Common myeloid progenitor, CD34-positive (primary cell): ENCODE results near the gene GPR160.
"Not testable (repeated sequence)": the region's sequence is repeated elsewhere in the genome, so short reads cannot be mapped to it uniquely, and the experiment has no call there.

Source experiments
- CTCF ChIA-PET: fragments of 350-600 bp; sonication (Branson Sonifier 250); formaldehyde crosslinking; loops from one replicate; lab custom pipeline; 2021; ENCODE audit warnings: antibody characterized with exemption; lab: Charles Lee
- POLR2A ChIA-PET: fragments of 350-600 bp; sonication (Branson Sonifier 250); formaldehyde crosslinking; loops from one replicate; lab custom pipeline; 2021; ENCODE audit warnings: antibody characterized with exemption; lab: Charles Lee
- DNase-seq, 3 donors: peaks; one replicate each; pipeline versions ENCODE4 v3.0.0 to v3.0.0-alpha.2; 2013
- H3K27ac ChIP-seq, 2 experiments: 1 replicate in 1 of 2; 2 replicates in 1 of 2; pipeline ENCODE4 v1.7.0; 2013; ENCODE audit warnings: inconsistent platforms in 2 of 2, low read length in 2 of 2, mild to moderate bottlenecking in 2 of 2, low read depth in 1 of 2, moderate library complexity in 1 of 2; ENCODE audit not compliant: severe bottlenecking in 2 of 2, insufficient read depth in 1 of 2, poor library complexity in 1 of 2
- H3K27me3 ChIP-seq, 5 experiments: replicated peaks in 2 of 5; 1 replicate in 3 of 5; 2 replicates in 2 of 5; pipeline versions ENCODE4 v1.6.1 to v1.7.0; 2013; ENCODE audit warnings: low read length in 4 of 5, mild to moderate bottlenecking in 2 of 5, moderate library complexity in 2 of 5, inconsistent platforms in 1 of 5; ENCODE audit not compliant: insufficient read depth in 5 of 5, control insufficient read depth in 4 of 5
- H3K36me3 ChIP-seq, 4 experiments: 1 replicate in 2 of 4; 2 replicates in 2 of 4; pipeline versions ENCODE4 v1.6.1 to v1.7.0; 2013; ENCODE audit warnings: low read length in 3 of 4, control low read depth in 1 of 4, mild to moderate bottlenecking in 1 of 4; ENCODE audit not compliant: control insufficient read depth in 4 of 4, insufficient read depth in 4 of 4
- H3K4me1 ChIP-seq, 4 experiments: 1 replicate in 3 of 4; 2 replicates in 1 of 4; pipeline versions ENCODE4 v1.6.1 to v1.7.1; 2013; ENCODE audit warnings: low read length in 3 of 4, mild to moderate bottlenecking in 3 of 4, control low read depth in 1 of 4, inconsistent platforms in 1 of 4, moderate library complexity in 1 of 4; ENCODE audit not compliant: control insufficient read depth in 4 of 4, insufficient read depth in 4 of 4; ENCODE audit errors: control extremely low read depth in 1 of 4
- H3K4me3 ChIP-seq, 7 experiments: 1 replicate in 4 of 7; 2 replicates in 3 of 7; pipeline versions ENCODE4 v1.5.1 to v1.7.0; 2013; ENCODE audit warnings: mild to moderate bottlenecking in 7 of 7, low read length in 6 of 7, moderate library complexity in 6 of 7, inconsistent platforms in 2 of 7, low read depth in 2 of 7, control low read depth in 1 of 7; ENCODE audit not compliant: insufficient read depth in 4 of 7, control insufficient read depth in 1 of 7; ENCODE audit errors: extremely low read depth in 1 of 7
- H3K9me3 ChIP-seq, 5 experiments: 1 replicate in 4 of 5; 2 replicates in 1 of 5; pipeline versions ENCODE4 v1.6.1 to v1.7.1; 2013; ENCODE audit warnings: low read length in 4 of 5, mild to moderate bottlenecking in 2 of 5, inconsistent platforms in 1 of 5, low read depth in 1 of 5, moderate library complexity in 1 of 5; ENCODE audit not compliant: control insufficient read depth in 4 of 5, insufficient read depth in 2 of 5; ENCODE audit errors: control extremely low read depth in 1 of 5
- WGBS: methylation state at CpG from one replicate; pipeline ENCODE4 v1.1.5; 2013; ENCODE audit not compliant: insufficient coverage; 5-methylcytosine and 5-hydroxymethylcytosine counted together

GPR160 gene

DNA sequence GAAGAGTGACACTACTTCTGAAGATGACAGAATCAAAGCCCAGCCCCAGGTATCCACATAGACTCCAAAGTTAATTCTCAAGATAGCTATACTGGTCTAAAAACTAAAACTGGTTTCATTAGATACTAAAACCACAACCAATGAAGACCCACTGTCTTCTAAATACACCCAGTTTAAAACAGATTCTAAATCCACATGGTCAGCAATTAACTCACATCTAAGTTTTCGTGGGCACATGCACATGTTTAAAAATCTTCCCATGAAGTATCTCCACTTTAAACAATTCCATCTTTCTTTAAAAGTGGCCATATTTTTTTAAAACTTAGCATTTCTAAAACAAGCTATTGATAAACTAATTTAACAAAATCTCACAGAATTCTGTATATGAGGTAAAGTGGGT lies 63.1 kb downstream of the GPR160 start:
- DNase-seq, result no peak
- ChIA-PET CTCF (interaction anchor here (1.3 to 3.1 kb wide), 3 partner anchors 10 to 62 kb away, joined by 3 to 19 read pairs (median 3); no protein-coding TSS in a partner anchor), POLR2A (no interaction called here)
- H3K9me3 ChIP-seq, result no peaks in the 10 kb centered on the region
- H3K27me3 ChIP-seq, result no peaks in the 10 kb centered on the region
- H3K27ac ChIP-seq, result no peak overlapping the region
- no CpG with 5 or more reads among the region's 1 CpG for WGBS
- H3K4me3 ChIP-seq, result no peak overlapping the region
- peaks cover 14 to 71% (median 47%) of the 10 kb centered on the region in 4 experiments for H3K36me3 ChIP-seq
- H3K4me1 ChIP-seq, result no peaks in the 10 kb centered on the region

DNA sequence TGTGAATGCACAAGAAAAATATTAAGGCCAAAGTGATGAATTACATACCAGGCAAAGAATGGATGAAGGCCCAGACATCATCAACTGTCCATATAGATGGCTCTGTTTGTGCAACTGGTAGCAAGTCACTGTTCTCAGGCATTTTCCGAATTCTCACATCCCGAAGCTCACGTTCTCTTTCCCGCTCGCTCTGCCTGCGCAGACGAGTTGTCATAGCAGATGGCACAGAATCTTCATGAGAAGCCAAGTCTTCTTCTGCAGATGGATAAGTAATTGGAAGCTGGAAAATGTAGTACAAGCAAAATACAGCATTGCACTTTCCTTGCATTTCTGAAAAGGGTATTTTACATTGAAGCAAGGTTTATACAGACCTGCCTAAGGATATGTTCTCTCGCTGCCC lies 64.6 kb downstream of the GPR160 start:
- Histone ChIP-seq H3K27me3 (no peaks in the 10 kb centered on the region), H3K4me3 (no peak overlapping the region), H3K9me3 (no peaks in the 10 kb centered on the region), H3K4me1 (no peaks in the 10 kb centered on the region), H3K36me3 (peaks cover 10 to 65% (median 38%) of the 10 kb centered on the region in 4 experiments), H3K27ac (no peak overlapping the region)
- ChIA-PET CTCF (interaction anchor here (1.0 to 3.1 kb wide), 2 partner anchors 11 to 15 kb away, joined by 5 to 19 read pairs; no protein-coding TSS in a partner anchor), POLR2A (no interaction called here)
- WGBS, result 98% methylated on average over 8 of the region's 8 CpGs
- DNase-seq, result no peak

DNA sequence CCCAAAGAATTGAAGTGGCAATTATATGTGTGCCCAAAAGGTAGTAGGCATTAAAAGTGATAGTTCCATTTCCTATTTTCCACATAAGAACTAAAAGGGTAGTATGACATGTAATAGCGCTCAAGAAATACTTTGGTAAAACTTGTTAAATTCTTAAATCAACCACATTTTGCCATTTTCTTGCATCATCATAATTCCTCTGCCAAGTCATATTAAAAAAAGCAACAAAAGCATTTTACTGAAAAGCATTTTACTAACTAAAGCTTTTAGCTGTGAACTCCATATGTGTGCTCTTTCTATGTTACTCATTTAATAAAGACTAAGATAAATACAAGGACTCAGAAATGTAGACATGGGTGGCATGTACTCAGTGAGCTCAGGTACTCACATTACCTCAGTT lies 70.1 kb downstream of the GPR160 start:
- Histone ChIP-seq H3K36me3 (peaks cover 7 to 58% (median 24%) of the 10 kb centered on the region in 4 experiments), H3K27ac (no peak overlapping the region), H3K4me1 (peaks cover 0 to 5% (median 2%) of the 10 kb centered on the region in 4 experiments), H3K9me3 (no peaks in the 10 kb centered on the region), H3K27me3 (no peaks in the 10 kb centered on the region), H3K4me3 (no peak overlapping the region)
- ChIA-PET POLR2A (no interaction called here), CTCF (no interaction called here)
- DNase-seq, result no peak
- WGBS, result no CpG with 5 or more reads among the region's 1 CpG

DNA sequence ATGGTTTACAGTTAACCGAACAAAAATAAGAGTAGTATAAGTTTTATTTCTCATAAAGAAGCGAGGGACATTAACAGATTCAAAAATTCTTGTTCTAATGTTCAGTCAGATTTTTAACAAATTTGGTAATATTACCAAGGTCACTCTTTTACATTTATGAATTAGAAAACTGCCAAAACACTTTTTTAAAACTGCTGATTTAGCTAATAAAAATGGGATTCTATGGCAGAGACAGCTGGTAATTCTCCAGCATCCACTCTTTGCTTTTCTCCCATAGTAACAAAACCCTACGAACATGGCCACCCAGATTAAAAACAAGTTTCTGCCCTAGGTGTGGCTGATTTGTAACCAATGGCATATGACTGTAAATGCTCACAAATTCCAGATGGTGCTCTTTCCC lies 71.2 kb downstream of the GPR160 start:
- no peak for DNase-seq
- no peaks in the 10 kb centered on the region for H3K27me3 ChIP-seq
- H3K4me3 ChIP-seq, result no peak overlapping the region
- H3K9me3 ChIP-seq, result no peaks in the 10 kb centered on the region
- POLR2A ChIA-PET, result no interaction called here
- peaks cover 0 to 5% (median 2%) of the 10 kb centered on the region in 4 experiments for H3K4me1 ChIP-seq
- CTCF ChIA-PET, result interaction anchor here (0.9 kb wide), 1 partner anchor 9 kb away, joined by 3 read pairs; no protein-coding TSS in a partner anchor
- H3K36me3 ChIP-seq, result peaks cover 9 to 60% (median 27%) of the 10 kb centered on the region in 4 experiments
- 100% methylated on average over 1 of the region's 3 CpGs for WGBS
- no peak overlapping the region for H3K27ac ChIP-seq

DNA sequence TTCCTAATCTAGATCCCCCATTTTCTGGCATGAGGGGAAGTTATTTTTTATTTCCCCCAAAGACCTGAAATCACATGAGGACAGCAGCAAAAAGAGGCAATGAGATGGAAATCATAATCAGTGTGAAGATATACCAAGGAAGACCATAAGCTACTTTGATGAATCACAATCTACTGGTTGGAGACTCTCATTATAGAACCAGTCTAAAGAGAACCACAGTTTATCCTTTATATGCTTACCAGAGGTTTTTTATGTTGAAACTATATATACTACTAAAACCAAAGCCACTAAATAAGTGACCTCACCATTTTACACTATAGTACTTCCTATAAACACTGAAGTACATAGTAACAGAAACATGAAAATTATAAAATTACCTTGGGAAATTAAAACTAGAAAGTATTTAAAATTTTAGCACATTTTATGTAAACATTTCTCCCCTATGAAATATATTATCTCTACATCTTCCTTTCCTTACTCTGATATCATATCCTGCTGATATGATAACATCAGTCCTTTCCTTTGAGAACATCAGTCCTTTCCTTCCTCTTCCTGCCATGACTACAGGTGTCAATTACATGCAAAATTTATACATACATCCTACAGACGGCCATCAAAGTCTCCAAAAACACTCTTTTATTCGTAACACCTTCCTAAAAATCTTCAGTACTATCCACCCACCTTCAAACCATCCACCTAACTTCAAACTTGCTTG lies 71.9 kb downstream of the GPR160 start:
- POLR2A ChIA-PET, result no interaction called here
- Histone ChIP-seq H3K27ac (peak overlapping the region in 1 of 2 experiments; percentile 6), H3K36me3 (peaks cover 6 to 59% (median 29%) of the 10 kb centered on the region in 4 experiments), H3K4me1 (peaks cover 0 to 5% (median 2%) of the 10 kb centered on the region in 4 experiments), H3K4me3 (no peak overlapping the region), H3K27me3 (no peaks in the 10 kb centered on the region), H3K9me3 (no peaks in the 10 kb centered on the region)
- WGBS, result 59% methylated on average over 2 of the region's 2 CpGs
- no peak for DNase-seq
- CTCF ChIA-PET, result interaction anchor here (0.9 kb wide), 1 partner anchor 10 kb away, joined by 3 read pairs; no protein-coding TSS in a partner anchor

DNA sequence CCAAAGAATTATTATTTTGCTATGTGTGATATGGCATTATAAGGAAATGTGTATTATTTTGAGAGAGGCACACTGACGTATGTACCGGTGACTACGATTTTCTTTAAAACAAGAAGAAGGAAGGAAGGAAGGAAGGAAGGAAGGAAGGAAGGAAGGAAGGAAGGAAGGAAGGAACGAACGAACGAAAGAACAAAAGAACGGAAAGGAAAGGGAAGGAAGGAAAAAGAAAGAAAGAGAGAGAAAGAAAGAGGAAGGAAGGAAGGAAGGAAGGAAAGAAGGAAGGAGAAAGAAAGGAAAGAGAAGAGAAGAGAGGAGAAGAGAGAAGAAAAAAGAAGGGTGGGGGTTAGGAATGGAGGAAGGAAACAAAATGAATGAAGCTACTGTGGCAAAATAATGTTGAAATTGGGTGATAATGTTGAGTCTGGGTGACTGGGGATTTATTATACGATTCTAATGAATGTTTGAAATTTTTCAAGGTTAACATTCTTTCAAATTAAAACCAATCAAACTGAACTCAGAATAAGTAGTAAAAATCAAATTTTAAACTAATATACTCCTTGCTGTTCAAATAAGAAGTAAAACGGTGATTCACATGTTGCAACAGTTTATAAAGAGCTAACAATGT lies 73.5 kb downstream of the GPR160 start:
- Histone ChIP-seq H3K36me3 (peaks cover 16 to 69% (median 32%) of the 10 kb centered on the region in 4 experiments), H3K27me3 (no peaks in the 10 kb centered on the region), H3K27ac (no peak overlapping the region), H3K4me3 (no peak overlapping the region), H3K9me3 (no peaks in the 10 kb centered on the region), H3K4me1 (peaks cover 0 to 5% (median 2%) of the 10 kb centered on the region in 4 experiments)
- ChIA-PET CTCF (no interaction called here), POLR2A (no interaction called here)
- DNase-seq, result no peak
- 88% methylated on average over 8 of the region's 9 CpGs for WGBS

DNA sequence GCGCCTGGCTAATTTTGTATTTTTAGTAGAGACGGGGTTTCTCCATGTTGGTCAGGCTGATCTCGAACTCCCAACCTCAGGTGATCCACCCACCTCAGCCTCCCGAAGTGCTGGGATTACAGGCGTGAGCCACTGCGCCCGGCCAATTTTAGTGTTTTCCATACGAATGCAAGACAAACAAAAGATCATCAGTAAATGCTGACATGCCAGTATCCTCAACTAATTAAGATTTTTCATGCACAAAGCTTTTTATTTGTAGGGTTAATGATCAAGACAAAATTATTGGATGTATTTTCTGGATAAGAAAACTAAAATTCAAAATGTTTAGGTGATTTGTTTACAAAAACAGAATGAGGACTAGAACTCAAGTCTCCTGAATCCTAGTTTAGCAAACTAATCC lies 76.4 kb downstream of the GPR160 start:
- H3K4me3 ChIP-seq, CTCF ChIA-PET, H3K9me3 ChIP-seq, DNase-seq, H3K27me3 ChIP-seq, H3K4me1 ChIP-seq, POLR2A ChIA-PET, H3K27ac ChIP-seq: not testable (repeated sequence)
- peaks cover 18 to 71% (median 32%) of the 10 kb centered on the region in 4 experiments for H3K36me3 ChIP-seq
- no CpG with 5 or more reads among the region's 8 CpGs for whole genome bisulfite sequencing
